ENCODE data around the gene MYD88. TPM values are rescaled to one million over a fixed set of nuclear protein-coding genes. Genes with fewer than 3 reads are reported as not detected.

The MYD88 gene
- polyA plus RNA-seq, 6 donors from 2014 or later = 82.4 to 136 (median 102) TPM

- Mint-ChIP-seq H3K36me3 (peaks cover 15 to 19% of the 10 kb centered on the region in 2 donors), H3K27ac (peak overlapping the region in 1 of 6 donors; percentile 40), H3K4me3 (no peak overlapping the region), H3K9me3 (peaks cover 0 to 5% (median 3%) of the 10 kb centered on the region in 7 donors), H3K27me3 (no peaks in the 10 kb centered on the region), H3K4me1 (peaks cover 4 to 11% (median 9%) of the 10 kb centered on the region in 3 donors)
- ATAC-seq (ENCODE audit: low read depth in 2 of 2) (no peak), DNase-seq (no peak)
Observed at GRCh38 chr3:38186781-38187180, 48.3 kb downstream of the MYD88 start.

GRCh38 chr3:38190481-38190881, 52.0 kb downstream of the MYD88 start:
- H3K27me3 Mint-ChIP-seq = no peaks in the 10 kb centered on the region
- no peak overlapping the region for H3K27ac Mint-ChIP-seq
- peaks cover 0 to 5% (median 3%) of the 10 kb centered on the region in 7 donors for H3K9me3 Mint-ChIP-seq
- H3K36me3 Mint-ChIP-seq = peaks cover 21 to 27% of the 10 kb centered on the region in 2 donors
- H3K4me3 Mint-ChIP-seq = no peak overlapping the region
- no peak for ATAC-seq (ENCODE audit: low read depth in 2 of 2)
- DNase-seq = no peak
- peaks cover 0 to 7% (median 0%) of the 10 kb centered on the region in 3 donors for H3K4me1 Mint-ChIP-seq

Other genes with a start within 250 kb of the MYD88 start
- gene VILL, start 147.9 kb upstream of the MYD88 start, polyA plus RNA-seq (ENCODE audit: low read depth in 6 of 6) = 10 to 100 TPM in 4 of 6 donors, 1 to 10 TPM in 2; 8.4 to 17.8 (median 11.8) TPM
- 1 to 10 TPM in 5 of 6 donors, not detected in 1; 1.9 to 4.1 (median 2.6) TPM for gene PLCD1, start 109.0 kb upstream of the MYD88 start, polyA plus RNA-seq (ENCODE audit: low read depth in 6 of 6)
- under 1 TPM in 4 of 6 donors, not detected in 2; 0.09 to 0.50 (median 0.30) TPM for gene DLEC1, start 99.5 kb upstream of the MYD88 start, polyA plus RNA-seq (ENCODE audit: low read depth in 6 of 6)
- 10 to 100 TPM; 44.3 to 62.4 (median 52.0) TPM for gene ACAA1, start 1.5 kb upstream of the MYD88 start, polyA plus RNA-seq (ENCODE audit: low read depth in 6 of 6)
- 10 to 100 TPM in 5 of 6 donors, 1 to 10 TPM in 1; 7.8 to 15.5 (median 13.8) TPM for gene OXSR1, start 26.9 kb downstream of the MYD88 start, polyA plus RNA-seq (ENCODE audit: low read depth in 6 of 6)
- under 1 TPM in 2 of 6 donors, not detected in 4; 0.29 to 0.36 TPM for gene SLC22A13, start 127.2 kb downstream of the MYD88 start, polyA plus RNA-seq (ENCODE audit: low read depth in 6 of 6)
- not detected for gene SLC22A14, start 143.6 kb downstream of the MYD88 start, polyA plus RNA-seq (ENCODE audit: low read depth in 6 of 6)
- gene XYLB, start 208.1 kb downstream of the MYD88 start, polyA plus RNA-seq (ENCODE audit: low read depth in 6 of 6) = under 1 TPM in 2 of 6 donors, not detected in 4; 0.09 to 0.12 TPM

Data from naive B cell (primary cell).